RWPE2 (cell line): ENCODE results near the gene CYP39A1.

Experiments
- ATAC-seq: fragments of 200-7000 bp; cut with Tn5 transposase; 3 replicates; pipeline ENCODE4 v1.9.1; 2021; ENCODE audit warnings: low read depth
- DNase-seq: peaks from one replicate; pipeline ENCODE4 v3.0.0-alpha.2; 2020; ENCODE audit warnings: low spot score
- H3K27ac ChIP-seq: fragments of 450-650 bp; 2 replicates; pipeline ENCODE4 v1.5.1; 2017; ENCODE audit warnings: mild to moderate bottlenecking; ENCODE audit not compliant: poor library complexity, severe bottlenecking
- H3K27me3 ChIP-seq: fragments of 250-450 bp; sonication (Bioruptor Pico); 2 replicates; pipeline ENCODE4 v1.5.1; 2021; ENCODE audit warnings: mild to moderate bottlenecking, moderate library complexity; ENCODE audit not compliant: insufficient read depth, poor library complexity, severe bottlenecking
- H3K36me3 ChIP-seq: fragments of 250-450 bp; sonication (Bioruptor Pico); 2 replicates; pipeline ENCODE4 v1.5.1; 2020; ENCODE audit warnings: low read depth, mild to moderate bottlenecking, moderate library complexity
- H3K4me1 ChIP-seq: fragments of 250-450 bp; sonication (Bioruptor Pico); 2 replicates; pipeline ENCODE4 v1.5.1; 2021; ENCODE audit warnings: mild to moderate bottlenecking, moderate library complexity; ENCODE audit not compliant: insufficient read depth, poor library complexity, severe bottlenecking
- H3K4me3 ChIP-seq: fragments of 250-450 bp; sonication (Bioruptor Pico); 2 replicates; pipeline ENCODE4 v1.5.1; 2021; ENCODE audit warnings: mild to moderate bottlenecking, moderate library complexity; ENCODE audit not compliant: severe bottlenecking
- H3K9me3 ChIP-seq: fragments of 250-450 bp; sonication (Bioruptor Pico); 2 replicates; pipeline ENCODE4 v1.5.1; 2021; ENCODE audit warnings: mild to moderate bottlenecking, moderate library complexity; ENCODE audit not compliant: severe bottlenecking
- CTCF ChIP-seq: fragments of 450-650 bp; IDR thresholded peaks from one replicate; pipeline ENCODE4 v1.5.1; 2017; ENCODE audit warnings: mild to moderate bottlenecking, moderate library complexity; ENCODE audit not compliant: poor library complexity, severe bottlenecking

CYP39A1 gene

GRCh38 chr6:46689657-46690056 is 37.0 kb upstream of the CYP39A1 start:
- TF ChIP-seq CTCF, result no peak
- no peak for DNase-seq
- Histone ChIP-seq H3K36me3 (no peaks in the 10 kb centered on the region), H3K4me3 (no peak overlapping the region), H3K27me3 (no peaks in the 10 kb centered on the region), H3K27ac (no peak overlapping the region), H3K4me1 (no peaks in the 10 kb centered on the region), H3K9me3 (no peaks in the 10 kb centered on the region)
- no peak for ATAC-seq

DNA sequence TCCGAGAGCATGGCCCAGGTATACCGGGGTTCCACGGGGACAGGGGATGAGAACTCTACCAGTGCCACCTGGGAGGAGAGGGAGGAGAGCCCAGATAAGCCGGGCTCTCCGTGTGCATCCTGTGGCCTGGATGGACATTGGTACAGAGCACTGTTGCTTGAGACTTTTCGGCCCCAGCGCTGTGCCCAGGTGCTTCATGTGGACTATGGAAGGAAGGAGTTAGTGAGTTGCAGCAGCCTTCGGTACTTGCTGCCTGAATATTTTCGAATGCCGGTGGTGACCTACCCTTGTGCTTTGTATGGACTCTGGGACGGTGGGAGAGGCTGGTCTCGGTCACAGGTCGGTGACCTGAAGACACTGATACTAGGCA is 36.3 kb upstream of the CYP39A1 start:
- no peak for DNase-seq
- no peak for ATAC-seq
- Histone ChIP-seq H3K4me3 (no peak overlapping the region), H3K27ac (no peak overlapping the region), H3K9me3 (no peaks in the 10 kb centered on the region), H3K36me3 (no peaks in the 10 kb centered on the region), H3K27me3 (no peaks in the 10 kb centered on the region), H3K4me1 (no peaks in the 10 kb centered on the region)
- TF ChIP-seq CTCF, result no peak

- no peak overlapping the region for H3K4me3 ChIP-seq
- ATAC-seq (no peak), DNase-seq (peak; percentile 47)
- H3K36me3 ChIP-seq, result no peaks in the 10 kb centered on the region
- no peaks in the 10 kb centered on the region for H3K4me1 ChIP-seq
- no peaks in the 10 kb centered on the region for H3K27me3 ChIP-seq
- no peak overlapping the region for H3K27ac ChIP-seq
- H3K9me3 ChIP-seq, result no peaks in the 10 kb centered on the region
- TF ChIP-seq CTCF, result no peak
Measured at GRCh38 chr6:46688117-46688965, 35.7 kb upstream of the CYP39A1 start.

DNA sequence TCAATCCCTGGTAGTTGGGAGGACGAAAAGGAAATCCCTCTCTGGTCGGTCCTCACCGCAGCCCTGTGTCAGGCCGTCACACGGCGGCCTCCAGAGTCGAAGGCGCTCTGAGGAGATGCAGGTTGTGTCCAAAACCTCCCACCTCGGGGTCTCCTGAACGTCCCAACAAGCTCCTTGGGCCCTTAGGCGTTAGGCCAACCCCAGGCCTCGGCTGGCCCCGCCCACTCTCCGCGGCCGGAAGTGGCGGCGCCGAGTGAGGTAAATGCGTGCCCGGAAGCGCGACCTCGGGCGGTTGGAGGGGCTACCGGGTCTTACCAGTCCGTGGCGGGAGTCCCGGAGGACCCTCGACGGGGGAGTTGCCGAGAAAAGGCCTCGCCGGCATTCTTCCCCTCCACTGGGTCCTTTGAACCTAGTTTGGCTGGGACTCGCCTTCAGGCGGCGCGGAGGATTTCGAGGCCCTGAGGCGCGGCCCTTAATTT is 35.0 kb upstream of the CYP39A1 start, which contains the start of gene TDRD6:
Gene TDRD6, plus strand, starts transcription at position 267 of the 479 bp plus-strand sequence. CDS start 244 bp downstream, outside the sequence.
- TF ChIP-seq CTCF, result no peak
- H3K4me3 ChIP-seq, result no peak within 1 kb of the TSS
- peak; percentile 35 for DNase-seq
- ATAC-seq, result no peak
- no peaks in the 10 kb centered on the region for H3K36me3 ChIP-seq
- no peaks in the 10 kb centered on the region for H3K4me1 ChIP-seq
- H3K9me3 ChIP-seq, result no peaks in the 10 kb centered on the region
- H3K27ac ChIP-seq, result no peak within 1 kb of the TSS
- no peaks in the 10 kb centered on the region for H3K27me3 ChIP-seq

DNA sequence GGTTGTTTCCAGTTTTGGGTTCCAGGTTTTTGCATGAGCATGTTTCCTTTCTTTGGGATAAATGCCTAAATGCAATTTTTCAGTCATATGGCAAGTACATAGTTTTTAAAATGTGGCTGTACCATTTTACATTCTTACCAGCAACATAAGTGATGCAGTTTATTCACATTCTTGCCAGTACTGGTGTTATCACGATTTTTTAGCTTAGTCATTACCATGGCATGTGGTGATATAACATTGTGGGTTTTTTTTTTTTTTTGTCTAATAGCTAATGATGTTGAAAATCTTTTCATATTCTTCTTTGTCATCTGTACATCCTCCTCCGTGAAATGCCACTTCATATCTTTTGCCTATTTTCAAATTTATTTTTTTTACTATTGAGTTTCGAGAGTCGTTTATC is 32.2 kb upstream of the CYP39A1 start:
- H3K4me3 ChIP-seq, result no peak overlapping the region
- H3K9me3 ChIP-seq, result no peaks in the 10 kb centered on the region
- H3K36me3 ChIP-seq, result no peaks in the 10 kb centered on the region
- H3K27me3 ChIP-seq, result no peaks in the 10 kb centered on the region
- DNase-seq, result no peak
- no peak overlapping the region for H3K27ac ChIP-seq
- H3K4me1 ChIP-seq, result no peaks in the 10 kb centered on the region
- TF ChIP-seq CTCF, result no peak
- peak; percentile 54; the same call in 1 of the 3 replicates for ATAC-seq
